ENCODE measurements around the gene GPR132. TPM values are rescaled to one million over a fixed set of nuclear protein-coding genes. Genes with fewer than 3 reads are reported as not detected.

Gene GPR132
- total RNA-seq, 1 donor from 2014 or later = 2.2 TPM

- H3K27ac Mint-ChIP-seq (ENCODE audit: unreplicated experiment) = no peak overlapping the region
- Histone ChIP-seq H2AFZ (ENCODE audit: low read depth, low read length) (no peak overlapping the region), H3K9me3 (ENCODE audit: insufficient read depth, low read depth, low read length) (no peaks in the 10 kb centered on the region), H3K4me3 (ENCODE audit: insufficient read depth, low read depth, low read length) (no peak overlapping the region), H3K27me3 (ENCODE audit: insufficient read depth, low read length) (peaks cover 3% of the 10 kb centered on the region), H3K79me2 (ENCODE audit: insufficient read depth, low read length) (no peaks in the 10 kb centered on the region), H3K36me3 (ENCODE audit: insufficient read depth, low read length) (no peaks in the 10 kb centered on the region), H3K4me1 (ENCODE audit: insufficient read depth, low read length) (peaks cover 28% of the 10 kb centered on the region), H3K9ac (ENCODE audit: low read length) (no peak overlapping the region), H4K20me1 (ENCODE audit: insufficient read depth, low read length) (no peaks in the 10 kb centered on the region), H3K27ac (ENCODE audit: low read depth, low read length) (no peak overlapping the region), H3K4me2 (ENCODE audit: low read length) (no peak overlapping the region)
- DNase-seq (ENCODE audit: low read depth) = no peak
- no peak for FAIRE-seq
- peaks cover 2% of the 10 kb centered on the region for H3K9me3 Mint-ChIP-seq (ENCODE audit: unreplicated experiment)
- no peak overlapping the region for H3K4me3 Mint-ChIP-seq (ENCODE audit: unreplicated experiment)
- H3K4me1 Mint-ChIP-seq (ENCODE audit: low read depth, unreplicated experiment) = peaks cover 24% of the 10 kb centered on the region
- no peaks in the 10 kb centered on the region for H3K36me3 Mint-ChIP-seq (ENCODE audit: low read depth, unreplicated experiment)
- TF ChIP-seq EZH2 (IDR thresholded peaks at IDR 0.05; ENCODE audit: insufficient read depth, low read length) = no peak
- no peak for TF ChIP-seq CTCF (IDR thresholded peaks at IDR 0.05; ENCODE audit: insufficient read depth, low read depth, low read length)
- H3K27me3 Mint-ChIP-seq (ENCODE audit: low read depth, unreplicated experiment) = peaks cover 17% of the 10 kb centered on the region
Observed at GRCh38 chr14:105069522-105069870, 4.3 kb upstream of the GPR132 start.

- Histone ChIP-seq H3K27me3 (ENCODE audit: insufficient read depth, low read length) (peaks cover 3% of the 10 kb centered on the region), H3K79me2 (ENCODE audit: insufficient read depth, low read length) (no peaks in the 10 kb centered on the region), H3K9me3 (ENCODE audit: insufficient read depth, low read depth, low read length) (no peaks in the 10 kb centered on the region), H3K36me3 (ENCODE audit: insufficient read depth, low read length) (no peaks in the 10 kb centered on the region), H2AFZ (ENCODE audit: low read depth, low read length) (no peak overlapping the region), H3K4me3 (ENCODE audit: insufficient read depth, low read depth, low read length) (no peak overlapping the region), H3K4me1 (ENCODE audit: insufficient read depth, low read length) (peaks cover 28% of the 10 kb centered on the region), H4K20me1 (ENCODE audit: insufficient read depth, low read length) (no peaks in the 10 kb centered on the region), H3K4me2 (ENCODE audit: low read length) (no peak overlapping the region), H3K9ac (ENCODE audit: low read length) (no peak overlapping the region), H3K27ac (ENCODE audit: low read depth, low read length) (no peak overlapping the region)
- no peak overlapping the region for H3K4me3 Mint-ChIP-seq (ENCODE audit: unreplicated experiment)
- H3K36me3 Mint-ChIP-seq (ENCODE audit: low read depth, unreplicated experiment) = no peaks in the 10 kb centered on the region
- no peak for TF ChIP-seq CTCF (IDR thresholded peaks at IDR 0.05; ENCODE audit: insufficient read depth, low read depth, low read length)
- TF ChIP-seq EZH2 (IDR thresholded peaks at IDR 0.05; ENCODE audit: insufficient read depth, low read length) = no peak
- H3K27ac Mint-ChIP-seq (ENCODE audit: unreplicated experiment) = no peak overlapping the region
- H3K4me1 Mint-ChIP-seq (ENCODE audit: low read depth, unreplicated experiment) = peaks cover 25% of the 10 kb centered on the region
- H3K27me3 Mint-ChIP-seq (ENCODE audit: low read depth, unreplicated experiment) = peaks cover 17% of the 10 kb centered on the region
- FAIRE-seq (no peak), DNase-seq (ENCODE audit: low read depth) (no peak)
- H3K9me3 Mint-ChIP-seq (ENCODE audit: unreplicated experiment) = peaks cover 2% of the 10 kb centered on the region
Observed at GRCh38 chr14:105068818-105069217, 3.6 kb upstream of the GPR132 start.

- Histone ChIP-seq H3K4me2 (ENCODE audit: low read length) (no peak overlapping the region), H3K27ac (ENCODE audit: low read depth, low read length) (no peak overlapping the region), H3K9ac (ENCODE audit: low read length) (no peak overlapping the region), H3K4me3 (ENCODE audit: insufficient read depth, low read depth, low read length) (no peak overlapping the region), H2AFZ (ENCODE audit: low read depth, low read length) (no peak overlapping the region), H3K9me3 (ENCODE audit: insufficient read depth, low read depth, low read length) (no peaks in the 10 kb centered on the region), H3K79me2 (ENCODE audit: insufficient read depth, low read length) (no peaks in the 10 kb centered on the region), H3K4me1 (ENCODE audit: insufficient read depth, low read length) (peaks cover 28% of the 10 kb centered on the region), H3K27me3 (ENCODE audit: insufficient read depth, low read length) (peaks cover 3% of the 10 kb centered on the region), H4K20me1 (ENCODE audit: insufficient read depth, low read length) (no peaks in the 10 kb centered on the region), H3K36me3 (ENCODE audit: insufficient read depth, low read length) (no peaks in the 10 kb centered on the region)
- DNase-seq (ENCODE audit: low read depth) = no peak
- FAIRE-seq = no peak
- Mint-ChIP-seq H3K27me3 (ENCODE audit: low read depth, unreplicated experiment) (peaks cover 13% of the 10 kb centered on the region), H3K27ac (ENCODE audit: unreplicated experiment) (no peak overlapping the region), H3K4me3 (ENCODE audit: unreplicated experiment) (no peak overlapping the region), H3K9me3 (ENCODE audit: unreplicated experiment) (peaks cover 2% of the 10 kb centered on the region), H3K36me3 (ENCODE audit: low read depth, unreplicated experiment) (no peaks in the 10 kb centered on the region), H3K4me1 (ENCODE audit: low read depth, unreplicated experiment) (peaks cover 25% of the 10 kb centered on the region)
- no peak for TF ChIP-seq EZH2 (IDR thresholded peaks at IDR 0.05; ENCODE audit: insufficient read depth, low read length)
- TF ChIP-seq CTCF (IDR thresholded peaks at IDR 0.05; ENCODE audit: insufficient read depth, low read depth, low read length) = no peak
Observed at GRCh38 chr14:105067969-105068301, 2.7 kb upstream of the GPR132 start.
